HFF-Myc (cell line): ENCODE measurements around the gene PALM.
A peak's percentile ranks its signal among the peaks of the same experiment; 100 is the strongest.

Source experiments
- DNase-seq: peaks from one replicate; pipeline ENCODE4 v3.0.0-alpha.2; 2011; ENCODE audit warnings: low read depth; ENCODE audit errors: extremely low read depth
- H3K4me3 ChIP-seq: replicated peaks from 2 replicates; pipeline ENCODE4 v1.5.1; 2011; ENCODE audit warnings: low read depth, mild to moderate bottlenecking, control low read depth, low read length
- TF ChIP-seq, protein P1 (sequence below): IDR thresholded peaks from 2 replicates; pipeline ENCODE4 v1.5.1; 2012; ENCODE audit warnings: mild to moderate bottlenecking, low read depth, low read length, control low read depth; ENCODE audit errors: missing control alignments

The PALM gene

DNA sequence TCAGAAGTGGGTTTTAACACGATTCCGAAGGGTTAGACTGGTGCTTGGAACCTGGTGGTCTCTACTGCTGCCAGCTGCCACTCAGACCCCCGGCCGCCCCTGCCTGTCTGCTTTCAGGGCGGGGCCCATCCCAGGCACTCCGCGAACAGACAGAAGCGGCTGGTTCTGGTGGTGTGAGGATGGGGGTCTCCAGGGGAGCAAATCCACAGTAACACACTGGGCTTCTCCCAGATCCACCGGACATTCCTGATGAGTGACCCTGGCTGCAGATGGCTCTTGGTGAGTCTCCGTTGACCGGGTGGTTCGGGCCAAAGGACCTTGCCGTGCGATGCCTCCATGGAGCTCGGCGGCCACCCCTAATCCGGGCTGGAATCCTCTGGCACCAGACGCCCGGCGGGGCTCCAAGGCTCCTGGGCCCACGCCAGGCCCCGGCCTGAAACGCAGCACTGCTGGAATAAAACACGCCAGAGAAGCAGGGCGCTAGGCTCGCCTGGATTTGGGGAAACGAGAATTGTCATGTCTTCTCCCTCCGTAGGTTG lies 86.4 kb downstream of the PALM start:
- TF ChIP-seq, protein P1, sequence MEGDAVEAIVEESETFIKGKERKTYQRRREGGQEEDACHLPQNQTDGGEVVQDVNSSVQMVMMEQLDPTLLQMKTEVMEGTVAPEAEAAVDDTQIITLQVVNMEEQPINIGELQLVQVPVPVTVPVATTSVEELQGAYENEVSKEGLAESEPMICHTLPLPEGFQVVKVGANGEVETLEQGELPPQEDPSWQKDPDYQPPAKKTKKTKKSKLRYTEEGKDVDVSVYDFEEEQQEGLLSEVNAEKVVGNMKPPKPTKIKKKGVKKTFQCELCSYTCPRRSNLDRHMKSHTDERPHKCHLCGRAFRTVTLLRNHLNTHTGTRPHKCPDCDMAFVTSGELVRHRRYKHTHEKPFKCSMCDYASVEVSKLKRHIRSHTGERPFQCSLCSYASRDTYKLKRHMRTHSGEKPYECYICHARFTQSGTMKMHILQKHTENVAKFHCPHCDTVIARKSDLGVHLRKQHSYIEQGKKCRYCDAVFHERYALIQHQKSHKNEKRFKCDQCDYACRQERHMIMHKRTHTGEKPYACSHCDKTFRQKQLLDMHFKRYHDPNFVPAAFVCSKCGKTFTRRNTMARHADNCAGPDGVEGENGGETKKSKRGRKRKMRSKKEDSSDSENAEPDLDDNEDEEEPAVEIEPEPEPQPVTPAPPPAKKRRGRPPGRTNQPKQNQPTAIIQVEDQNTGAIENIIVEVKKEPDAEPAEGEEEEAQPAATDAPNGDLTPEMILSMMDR: no peak
- DNase-seq: no peak

GRCh38 chr19:795691-796581 lies 87.2 kb downstream of the PALM start:
- H3K4me3 ChIP-seq: peak overlapping the region; percentile 52
- TF ChIP-seq, protein P1: no peak
- no peak for DNase-seq

More for the DNA sequence above, 86.4 kb downstream of the PALM start:
- H3K4me3 ChIP-seq: no peak overlapping the region

GRCh38 chr19:796692-797527 lies 88.2 kb downstream of the PALM start, which contains the start of gene PTBP1:
PTBP1 (plus strand) TSS chr19:797452; CDS start chr19:797498, 46 bp downstream.
- TF ChIP-seq, protein P1: no peak
- peak within 1 kb of the TSS; percentile 79 for H3K4me3 ChIP-seq
- peak; percentile 100 for DNase-seq
